Pancreas (tissue), 10 donors: ENCODE results near the gene NHSL1. TPM values are rescaled to one million over a fixed set of nuclear protein-coding genes. Genes with fewer than 3 reads are reported as not detected.

ENCODE experiments used
- ATAC-seq, 4 donors: fragments of 200-7000 bp; cut with Tn5 transposase; one replicate each; pipeline versions ENCODE4 v1.8.0 to v1.9.1; 2020; ENCODE audit warnings: mild to moderate bottlenecking in 4 of 4, moderate library complexity in 4 of 4
- DNase-seq, 6 donors: peaks; one replicate each; pipeline ENCODE4 v3.0.0-alpha.2; 2020
- FAIRE-seq: peaks from 2 replicates; lab custom pipeline; 2012; peaks lifted over from hg19 to GRCh38; lab: Jason Lieb, UNC
- H3K27ac ChIP-seq, 4 donors: fragments of 200-600 bp; sonication (generic); 1 replicate in 3 of 4; 2 replicates in 1 of 4; pipeline versions ENCODE4 v1.5.0 to v1.8.0; 2020
- H3K27me3 ChIP-seq, 4 donors: fragments of 200-600 bp; one replicate each; pipeline ENCODE4 v1.8.0; 2021
- H3K36me3 ChIP-seq, 3 donors: fragments of 200-600 bp; sonication (generic) in 1 of 3; one replicate each; pipeline versions ENCODE4 v1.5.0 to v1.8.0; 2020 to 2021
- H3K4me1 ChIP-seq, 3 donors: fragments of 200-600 bp; one replicate each; pipeline ENCODE4 v1.8.0; 2021
- H3K4me3 ChIP-seq, 4 donors: fragments of 200-600 bp; sonication (generic) in 2 of 4; one replicate each; pipeline versions ENCODE4 v1.5.0 to v1.8.0; 2020 to 2021
- H3K9me3 ChIP-seq, 4 donors: fragments of 200-600 bp; one replicate each; pipeline ENCODE4 v1.8.0; 2021
- CTCF ChIP-seq, 4 donors: fragments of 200-600 bp; sonication (generic) in 3 of 4; IDR thresholded peaks; one replicate each; pipeline versions ENCODE4 v1.5.0 to v1.8.0; 2021; ENCODE audit warnings: antibody characterized with exemption in 4 of 4
- WGBS, 2 donors: extraction: QIAGEN DNeasy Blood & Tissue Kit; methylation state at CpG; one replicate each; pipeline ENCODE4 v1.1.7; 2013; 5-methylcytosine and 5-hydroxymethylcytosine counted together
- intact Hi-C, 3 donors: fragments of 100-400 bp; cut with DNase I; formaldehyde crosslinking; loops; one replicate each; pipeline versions ENCODE4 v1.11.1 to v1.14.2; 2022
- polyA plus RNA-seq, 2 donors: library from polyadenylated mRNA; stranded (reverse); fragments of 200-250 nt; gene quantifications; one replicate each; pipeline ENCODE4 v1.2.3, GENCODE V29; 2013
- total RNA-seq, 6 donors: library from RNA; stranded (reverse); fragmentation: NEBNext Ultra II Directional in 4 of 6; extraction: Animal tissue kit (Norgen Biotek cat#: 25700) in 4 of 6; gene quantifications; one replicate each; pipeline versions ENCODE4 v1.2.1 to v1.2.4, GENCODE V29; 2021 to 2023
- donor health status: healthy with polysubstance abuse.
- donor health status: DM: no; HTN: no; CAD: no; lungs with moderate emphysema.
- donor health status: DM: no; HTN: no; CAD: no.
- donor health status: control.
- donor health status: control.
- donor health status: Bipolar disorder and iron deficiency.
- donor health status: DM: yes; HTN: yes; CAD: no.
- donor health status: DM: no; HTN: no; CAD: no.
- donor health status: DM: no; HTN: no; CAD: no.
- donor health status: DM: yes; HTN: yes; CAD: no.

NHSL1 gene
- total and polyA plus RNA-seq, 8 donors = 3.5 to 16.3 (median 8.9) TPM

GRCh38 chr6:138389551-138389950 lies 109.7 kb downstream of the NHSL1 start:
- H3K4me3 ChIP-seq = no peak overlapping the region
- H3K9me3 ChIP-seq = no peaks in the 10 kb centered on the region
- WGBS, 2 donors = 93 to 96% methylated on average over 5 of the region's 5 CpGs
- no peaks in the 10 kb centered on the region for H3K36me3 ChIP-seq
- no peak for TF ChIP-seq CTCF (IDR thresholded peaks at IDR 0.05)
- no peaks in the 10 kb centered on the region for H3K27me3 ChIP-seq
- intact Hi-C loops = no loop called here
- DNase-seq (no peak), ATAC-seq (no peak), FAIRE-seq (no peak)
- H3K4me1 ChIP-seq = peaks cover 0 to 5% (median 5%) of the 10 kb centered on the region in 3 donors
- H3K27ac ChIP-seq = no peak overlapping the region

- H3K4me3 ChIP-seq = no peak overlapping the region
- no peaks in the 10 kb centered on the region for H3K9me3 ChIP-seq
- peaks cover 0 to 5% (median 5%) of the 10 kb centered on the region in 3 donors for H3K4me1 ChIP-seq
- no peaks in the 10 kb centered on the region for H3K27me3 ChIP-seq
- FAIRE-seq (no peak), ATAC-seq (peak; percentile 23 to 74 (median 42)), DNase-seq (no peak)
- 49 to 53% methylated on average over 8 of the region's 8 CpGs for WGBS, 2 donors
- intact Hi-C loops = no loop called here
- H3K36me3 ChIP-seq = no peaks in the 10 kb centered on the region
- TF ChIP-seq CTCF (IDR thresholded peaks at IDR 0.05) = no peak
- H3K27ac ChIP-seq = no peak overlapping the region
Observed at GRCh38 chr6:138387577-138388368, 111.5 kb downstream of the NHSL1 start.

GRCh38 chr6:138386897-138387296 lies 112.4 kb downstream of the NHSL1 start:
- DNase-seq = no peak
- ATAC-seq = no peak
- whole genome bisulfite sequencing, 2 donors = 95 to 98% methylated on average over 3 of the region's 3 CpGs

GRCh38 chr6:138383776-138384175 lies 115.5 kb downstream of the NHSL1 start:
- WGBS, 2 donors = 67 to 69% methylated on average over 3 of the region's 3 CpGs
- Histone ChIP-seq H3K36me3 (no peaks in the 10 kb centered on the region), H3K9me3 (no peaks in the 10 kb centered on the region), H3K27me3 (no peaks in the 10 kb centered on the region), H3K27ac (no peak overlapping the region), H3K4me1 (peaks cover 0 to 10% (median 5%) of the 10 kb centered on the region in 3 donors), H3K4me3 (no peak overlapping the region)
- ATAC-seq = no peak
- DNase-seq = no peak
- TF ChIP-seq CTCF (IDR thresholded peaks at IDR 0.05) = no peak
- intact Hi-C loops = no loop called here
- no peak for FAIRE-seq

More at GRCh38 chr6:138386897-138387296, 112.4 kb downstream of the NHSL1 start:
- Histone ChIP-seq H3K27me3 (no peaks in the 10 kb centered on the region), H3K27ac (no peak overlapping the region), H3K9me3 (no peaks in the 10 kb centered on the region), H3K36me3 (no peaks in the 10 kb centered on the region), H3K4me1 (peaks cover 0 to 5% (median 5%) of the 10 kb centered on the region in 3 donors), H3K4me3 (no peak overlapping the region)
- intact Hi-C loops = no loop called here
- no peak for TF ChIP-seq CTCF (IDR thresholded peaks at IDR 0.05)
- FAIRE-seq = no peak
